Fibroblast of the aortic adventitia (primary cell): ENCODE results near the gene HEG1. TPM values are rescaled to one million over a fixed set of nuclear protein-coding genes. Genes with fewer than 3 reads are reported as not detected.

Source experiments
- DNase-seq: peaks from one replicate; pipeline ENCODE4 v3.0.0-alpha.2; 2010; ENCODE audit warnings: low read depth
- H3K4me3 ChIP-seq: 2 replicates; pipeline ENCODE4 v1.5.1; 2011; ENCODE audit warnings: low read depth, mild to moderate bottlenecking, control low read depth, low read length, moderate library complexity
- CTCF ChIP-seq: IDR thresholded peaks from 2 replicates; pipeline ENCODE4 v1.5.1; 2011; ENCODE audit warnings: mild to moderate bottlenecking, low read length, control low read depth, inconsistent platforms; ENCODE audit not compliant: insufficient read depth
- total RNA-seq: library from RNA; depleted of rRNA; stranded (reverse); fragments of >200 nt; gene quantifications from 2 replicates; pipeline ENCODE4 v1.2.3, GENCODE V29; 2012; ENCODE audit warnings: low replicate concordance

HEG1 gene
- total RNA-seq, 1 donor = 198 TPM

GRCh38 chr3:125023833-125024555 lies 31.8 kb downstream of the HEG1 start:
- no peak overlapping the region for H3K4me3 ChIP-seq
- DNase-seq = no peak
- no peak for TF ChIP-seq CTCF

GRCh38 chr3:125022206-125022605 lies 33.6 kb downstream of the HEG1 start:
- no peak for TF ChIP-seq CTCF
- no peak for DNase-seq
- H3K4me3 ChIP-seq = no peak overlapping the region

- DNase-seq = no peak
- no peak for TF ChIP-seq CTCF
- no peak overlapping the region for H3K4me3 ChIP-seq
These were observed 36.5 kb downstream of the HEG1 start for GRCh38 chr3:125019271-125019670.

- H3K4me3 ChIP-seq = no peak overlapping the region
- no peak for TF ChIP-seq CTCF
- DNase-seq = no peak
These were observed 38.4 kb downstream of the HEG1 start for GRCh38 chr3:125017406-125017805.

GRCh38 chr3:125014570-125015179 lies 41.1 kb downstream of the HEG1 start:
- no peak overlapping the region for H3K4me3 ChIP-seq
- DNase-seq = no peak
- TF ChIP-seq CTCF = no peak

- no peak for DNase-seq
- TF ChIP-seq CTCF = no peak
- no peak overlapping the region for H3K4me3 ChIP-seq
These were observed 42.7 kb downstream of the HEG1 start for GRCh38 chr3:125013095-125013494.

- no peak overlapping the region for H3K4me3 ChIP-seq
- no peak for TF ChIP-seq CTCF
- DNase-seq = peak; percentile 70
These were observed 43.9 kb downstream of the HEG1 start for GRCh38 chr3:125011941-125012340.
